Activated naive CD8-positive, alpha-beta T cell treated with anti-CD3 and anti-CD28 coated beads, Interleukin-2, amount 10 ng/mL, durations not matched to agents 7 days and 5 days (primary cell): ENCODE data around the gene ATP1A3. TPM values are rescaled to one million over a fixed set of nuclear protein-coding genes. Genes with fewer than 3 reads are reported as not detected.

Experiments used
- ATAC-seq: fragments of 150-1000 bp; cut with Tn5 transposase; one replicate; pipeline ENCODE4 v1.10.0; 2021; ENCODE audit warnings: low read depth, moderate library complexity
- POLR2A ChIA-PET: fragments of 350-600 bp; sonication (Branson Sonifier 250); formaldehyde crosslinking; loops from one replicate; lab custom pipeline; 2021; ENCODE audit warnings: antibody characterized with exemption; lab: Charles Lee
- DNase-seq: peaks from one replicate; pipeline ENCODE4 v3.0.0; 2021
- H3K27ac Mint-ChIP-seq: one replicate; pipeline ENCODE4 v1.8.0; 2022; ENCODE audit warnings: mild to moderate bottlenecking, mixed read lengths
- H3K27me3 Mint-ChIP-seq: one replicate; pipeline ENCODE4 v1.8.0; 2022; ENCODE audit warnings: mild to moderate bottlenecking, moderate library complexity, mixed read lengths
- H3K36me3 Mint-ChIP-seq: one replicate; pipeline ENCODE4 v1.8.0; 2021; ENCODE audit warnings: mild to moderate bottlenecking, mixed read lengths
- H3K4me1 Mint-ChIP-seq: one replicate; pipeline ENCODE4 v1.8.0; 2021; ENCODE audit warnings: mixed read lengths
- H3K4me3 Mint-ChIP-seq: one replicate; pipeline ENCODE4 v1.8.0; 2022; ENCODE audit warnings: mild to moderate bottlenecking, moderate library complexity, mixed read lengths
- H3K9me3 Mint-ChIP-seq: one replicate; pipeline ENCODE4 v1.8.0; 2021; ENCODE audit warnings: mixed read lengths
- total RNA-seq, 2 experiments: library from RNA; stranded (reverse); gene quantifications; one replicate each; pipeline ENCODE4 v1.2.3, GENCODE V29; 2021

Gene ATP1A3
- total RNA-seq, 2 experiments from 2014 or later = 4.5 to 7.1 TPM

DNA sequence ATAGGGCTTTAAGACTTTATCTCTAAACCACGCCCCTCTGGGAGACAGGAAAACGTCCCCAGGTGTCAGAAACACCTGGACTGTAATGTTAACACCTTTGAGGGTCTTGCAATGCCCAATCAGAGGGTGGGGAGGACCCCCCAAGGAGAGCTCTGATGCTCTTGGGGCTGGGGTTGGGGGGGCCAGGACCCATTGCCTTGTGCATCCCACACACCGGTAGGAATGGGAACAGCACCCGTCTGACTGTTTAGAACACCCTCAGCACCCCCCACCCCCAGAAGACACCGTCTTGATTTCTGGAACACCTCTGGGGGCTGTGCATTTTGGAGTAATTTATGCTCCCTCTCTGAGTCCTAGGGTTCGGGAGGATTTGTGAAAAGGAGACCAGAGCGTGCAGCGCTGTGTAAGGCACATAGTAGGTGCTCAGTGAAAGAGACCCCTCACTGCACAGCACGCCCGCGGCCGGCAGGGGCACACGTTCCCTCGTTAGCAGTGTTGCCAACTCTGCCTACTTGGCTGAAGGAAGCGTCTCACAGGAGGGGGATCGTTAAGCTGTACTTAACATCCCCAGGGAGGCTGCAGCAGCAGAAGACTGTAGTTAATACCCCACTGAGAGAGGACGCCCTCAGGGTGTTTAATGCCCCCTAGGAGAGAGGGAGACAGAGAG, 63.0 kb downstream of the ATP1A3 start:
- ATAC-seq (no peak), DNase-seq (no peak)
- H3K9me3 Mint-ChIP-seq = no peaks in the 10 kb centered on the region
- H3K36me3 Mint-ChIP-seq = peaks cover 5% of the 10 kb centered on the region
- H3K4me1 Mint-ChIP-seq = peaks cover 27% of the 10 kb centered on the region
- POLR2A ChIA-PET = interaction anchor here (1.0 to 1.9 kb wide), 2 partner anchors 14 to 59 kb away, joined by 3 to 4 read pairs; no protein-coding TSS in a partner anchor
- H3K4me3 Mint-ChIP-seq = no peak overlapping the region
- H3K27ac Mint-ChIP-seq = no peak overlapping the region
- H3K27me3 Mint-ChIP-seq = peaks cover 18% of the 10 kb centered on the region

DNA sequence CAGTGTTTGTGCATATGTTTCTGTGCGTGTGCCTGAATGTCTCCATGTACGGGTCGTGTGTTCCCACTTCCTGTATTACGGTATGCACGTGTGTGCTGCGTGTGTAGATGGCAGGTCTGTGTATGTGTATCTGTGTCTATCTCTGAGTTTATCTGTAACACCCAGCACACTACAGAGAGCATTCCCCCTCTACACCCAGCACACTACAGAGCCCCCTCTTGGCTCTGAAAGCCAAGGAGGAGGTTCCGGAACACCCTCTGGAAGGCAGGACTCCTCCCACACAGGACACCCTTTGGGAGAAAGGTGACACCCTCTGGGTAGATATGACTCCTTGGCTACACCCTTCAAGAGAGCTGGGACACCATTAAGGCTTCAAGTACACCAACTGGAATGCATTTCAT, 63.7 kb downstream of the ATP1A3 start:
- peaks cover 25% of the 10 kb centered on the region for H3K4me1 Mint-ChIP-seq
- H3K27me3 Mint-ChIP-seq = peaks cover 15% of the 10 kb centered on the region
- H3K27ac Mint-ChIP-seq = no peak overlapping the region
- no peak for DNase-seq
- H3K9me3 Mint-ChIP-seq = no peaks in the 10 kb centered on the region
- POLR2A ChIA-PET = interaction anchor here (1.0 to 1.9 kb wide), 3 partner anchors 15 to 67 kb away, joined by 3 to 4 read pairs (median 3); no protein-coding TSS in a partner anchor
- ATAC-seq = no peak
- H3K4me3 Mint-ChIP-seq = no peak overlapping the region
- peaks cover 5% of the 10 kb centered on the region for H3K36me3 Mint-ChIP-seq

DNA sequence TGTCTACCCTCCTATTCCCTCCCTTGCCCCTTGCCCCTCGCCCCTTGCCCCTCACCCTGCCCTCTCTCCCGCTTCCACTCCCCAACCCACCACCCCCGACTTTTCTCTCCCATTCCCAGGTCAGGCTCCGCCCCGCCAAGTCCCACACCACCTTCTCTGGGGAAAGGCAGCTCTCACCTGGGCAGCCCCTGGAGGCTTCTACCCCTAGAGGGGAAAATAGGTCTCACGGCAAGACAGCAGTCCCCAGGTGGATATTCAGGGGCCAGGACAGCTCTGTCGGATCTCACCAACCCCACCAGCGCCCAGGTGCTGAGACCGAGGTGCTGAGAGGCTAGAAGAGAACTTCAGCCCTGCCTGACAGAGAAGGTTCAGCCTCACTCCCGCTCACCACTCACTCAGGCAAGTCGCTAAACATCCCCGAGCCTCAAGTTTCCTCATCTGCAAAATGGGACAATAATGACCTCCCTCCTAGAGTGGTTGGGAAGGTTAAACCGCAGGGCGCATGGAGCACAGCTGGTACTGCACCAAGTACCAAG, 64.4 kb downstream of the ATP1A3 start:
- POLR2A ChIA-PET = interaction anchor here (1.4 to 2.0 kb wide), 3 partner anchors 41 to 66 kb away, joined by 3 to 6 read pairs (median 3); no protein-coding TSS in a partner anchor
- DNase-seq = no peak
- Mint-ChIP-seq H3K4me3 (peak overlapping the region; percentile 81), H3K27ac (peak overlapping the region; percentile 55), H3K27me3 (peaks cover 9% of the 10 kb centered on the region), H3K4me1 (peaks cover 18% of the 10 kb centered on the region), H3K36me3 (peaks cover 5% of the 10 kb centered on the region), H3K9me3 (no peaks in the 10 kb centered on the region)
- ATAC-seq = no peak

DNA sequence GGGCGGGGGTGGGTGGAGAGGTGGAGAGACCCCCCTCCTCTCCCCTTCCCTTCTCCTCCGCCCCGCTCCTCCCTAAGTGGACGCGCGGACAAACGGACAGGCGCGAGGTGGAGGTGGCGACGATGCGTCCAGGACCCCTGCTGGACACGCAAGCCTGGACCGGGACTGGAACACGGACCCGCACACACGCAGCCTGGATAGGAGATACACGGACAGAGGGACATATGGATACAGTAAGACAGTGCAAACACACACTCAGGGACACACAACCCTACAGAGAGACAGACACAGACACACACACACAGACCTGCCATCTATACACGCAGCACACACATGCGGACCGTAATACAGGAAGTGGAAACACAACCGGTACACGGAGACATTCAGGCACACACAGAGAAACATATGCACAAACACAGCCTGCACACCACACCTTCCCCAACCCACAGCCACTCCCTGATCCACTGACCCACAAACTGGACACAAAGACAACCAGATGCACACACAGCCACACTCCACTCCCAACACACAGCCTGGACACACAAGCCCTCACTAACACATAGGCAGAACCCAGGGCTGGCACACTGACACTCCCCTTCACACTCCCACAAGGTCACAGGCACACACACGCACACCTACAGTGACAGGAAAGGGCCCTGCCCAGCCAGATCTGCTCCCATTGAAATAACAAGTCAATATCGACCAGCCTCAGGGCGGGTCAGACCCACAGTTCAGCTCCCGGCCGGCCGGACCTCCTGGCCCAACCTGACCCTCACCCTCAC, 65.1 kb downstream of the ATP1A3 start:
- no peak for DNase-seq
- peak overlapping the region; percentile 81 for H3K4me3 Mint-ChIP-seq
- POLR2A ChIA-PET = interaction anchor here (0.6 to 2.0 kb wide), 10 partner anchors 26 to 580 kb away, joined by 3 to 6 read pairs (median 4); partner anchors contain the start of gene RABAC1
- peak; percentile 73 for ATAC-seq
- H3K4me1 Mint-ChIP-seq = peaks cover 14% of the 10 kb centered on the region
- H3K36me3 Mint-ChIP-seq = peaks cover 5% of the 10 kb centered on the region
- no peaks in the 10 kb centered on the region for H3K9me3 Mint-ChIP-seq
- peaks cover 9% of the 10 kb centered on the region for H3K27me3 Mint-ChIP-seq
- peak overlapping the region; percentile 69 for H3K27ac Mint-ChIP-seq

DNA sequence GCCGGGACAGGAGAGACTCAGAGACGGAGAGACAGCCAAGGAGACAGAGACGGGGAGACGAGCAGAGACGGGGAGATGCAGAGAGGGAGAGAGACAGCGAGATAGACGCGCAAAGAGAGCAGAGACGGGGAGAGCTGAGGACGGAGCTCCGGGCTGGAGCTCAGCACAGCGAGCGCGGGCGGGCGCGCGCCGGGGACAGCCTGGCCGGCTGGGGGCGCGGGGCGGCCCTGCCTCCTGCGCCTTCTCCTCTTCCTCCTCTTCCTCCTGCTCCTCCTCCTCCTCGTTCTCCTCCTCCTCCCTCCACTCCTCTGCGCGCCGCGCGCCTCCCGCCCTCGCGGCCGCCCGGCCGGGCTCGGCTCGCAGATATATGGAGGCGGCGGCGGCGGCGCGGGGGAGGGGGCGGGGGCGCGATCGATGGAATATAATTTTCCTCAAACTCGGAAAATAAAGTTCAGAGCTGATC, 65.8 kb downstream of the ATP1A3 start, which contains the start of gene ERFL:
ERFL (minus strand) TSS at position 229 of the 463 bp plus-strand sequence. CDS start 15,530 bp downstream, outside the sequence.
- H3K27me3 Mint-ChIP-seq = peaks cover 6% of the 10 kb centered on the region
- POLR2A ChIA-PET = interaction anchor here (0.6 to 2.0 kb wide), 10 partner anchors 16 to 579 kb away, joined by 3 to 6 read pairs (median 4); partner anchors contain the start of gene RABAC1
- peaks cover 5% of the 10 kb centered on the region for H3K36me3 Mint-ChIP-seq
- peak; percentile 34 for ATAC-seq
- H3K4me1 Mint-ChIP-seq = peaks cover 12% of the 10 kb centered on the region
- peak within 1 kb of the TSS; percentile 81 for H3K4me3 Mint-ChIP-seq
- peak within 1 kb of the TSS; percentile 69 for H3K27ac Mint-ChIP-seq
- H3K9me3 Mint-ChIP-seq = no peaks in the 10 kb centered on the region
- DNase-seq = no peak

DNA sequence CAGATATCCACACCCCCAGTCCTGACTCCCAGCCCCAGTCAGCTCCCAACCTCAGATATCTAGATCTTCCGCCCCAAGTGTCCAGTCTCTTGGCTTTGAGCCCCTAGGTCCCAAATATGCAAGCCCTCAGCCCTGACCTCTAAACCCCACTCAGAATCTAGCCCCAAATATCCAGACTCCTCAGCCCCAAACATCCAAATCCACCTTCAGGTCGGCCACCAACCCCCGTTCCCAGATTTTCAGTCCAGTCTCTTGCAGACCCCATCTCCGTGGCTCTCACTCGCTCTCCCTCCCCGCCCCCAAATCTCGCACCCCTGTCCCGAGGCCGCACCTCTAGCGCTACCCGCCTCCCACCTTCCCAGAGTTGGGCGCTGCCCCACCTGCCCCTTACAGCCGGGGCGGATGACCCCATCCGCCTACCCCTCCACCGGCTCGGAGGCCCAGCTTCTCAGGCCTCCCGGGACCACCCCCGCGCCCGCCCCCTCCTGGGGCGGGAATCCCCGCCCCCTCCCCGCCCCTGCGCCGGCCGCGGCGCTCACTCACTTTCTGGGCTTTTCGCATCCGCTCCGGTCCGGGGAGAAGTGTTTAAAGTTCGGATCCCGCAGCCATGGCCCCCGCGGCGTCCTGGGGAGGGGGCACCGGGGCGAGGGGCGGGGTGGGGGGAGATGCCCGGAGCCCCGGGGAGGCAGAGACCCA, 66.4 kb downstream of the ATP1A3 start:
- no peak for DNase-seq
- POLR2A ChIA-PET = interaction anchor here (0.9 to 2.0 kb wide), 7 partner anchors 15 to 59 kb away, joined by 3 to 6 read pairs (median 4); partner anchors contain the start of gene RABAC1
- no peak overlapping the region for H3K27ac Mint-ChIP-seq
- ATAC-seq = peak; percentile 23
- H3K27me3 Mint-ChIP-seq = peaks cover 7% of the 10 kb centered on the region
- H3K4me1 Mint-ChIP-seq = peaks cover 14% of the 10 kb centered on the region
- H3K36me3 Mint-ChIP-seq = peaks cover 5% of the 10 kb centered on the region
- no peaks in the 10 kb centered on the region for H3K9me3 Mint-ChIP-seq
- peak overlapping the region; percentile 81 for H3K4me3 Mint-ChIP-seq

DNA sequence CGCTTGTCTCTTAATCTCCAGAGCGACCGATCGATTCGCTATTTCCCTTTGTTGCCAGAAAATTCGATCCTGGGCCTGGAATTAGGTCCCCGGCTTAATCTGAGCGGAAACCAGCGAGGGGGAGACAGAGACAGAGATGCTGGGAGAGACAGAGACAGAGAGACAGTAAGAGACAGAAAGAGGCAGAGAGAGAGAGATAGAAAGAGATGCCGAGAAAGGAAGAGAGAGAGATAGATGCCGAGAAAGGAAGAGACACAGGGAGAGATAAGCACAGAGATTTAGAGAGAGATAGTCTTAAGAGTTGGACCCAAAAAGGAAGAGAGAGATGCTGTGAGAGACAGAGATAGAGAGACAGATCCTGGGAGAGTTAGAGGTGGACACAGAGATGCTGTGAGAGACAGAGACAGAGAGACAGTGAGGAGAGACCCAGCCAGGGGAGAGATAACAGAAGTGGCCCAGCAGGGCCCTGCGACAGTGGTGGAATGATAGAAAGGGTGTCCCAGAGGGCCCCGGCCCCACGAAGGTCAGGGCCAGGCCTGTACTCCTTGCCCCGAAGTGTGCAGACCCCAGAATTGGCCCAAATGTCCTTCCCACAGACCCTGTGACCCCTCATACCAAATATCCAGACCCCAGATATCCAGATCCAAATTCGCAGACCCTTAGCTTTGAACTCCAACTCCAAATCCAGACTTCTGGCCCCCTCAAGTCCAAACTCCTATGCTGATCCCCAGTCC, 67.1 kb downstream of the ATP1A3 start:
- Mint-ChIP-seq H3K4me1 (peaks cover 19% of the 10 kb centered on the region), H3K27me3 (peaks cover 12% of the 10 kb centered on the region), H3K4me3 (no peak overlapping the region), H3K27ac (no peak overlapping the region), H3K9me3 (no peaks in the 10 kb centered on the region), H3K36me3 (peaks cover 5% of the 10 kb centered on the region)
- POLR2A ChIA-PET = interaction anchor here (1.4 kb wide), 1 partner anchor 36 kb away, joined by 4 read pairs; no protein-coding TSS in a partner anchor
- DNase-seq (no peak), ATAC-seq (no peak)

DNA sequence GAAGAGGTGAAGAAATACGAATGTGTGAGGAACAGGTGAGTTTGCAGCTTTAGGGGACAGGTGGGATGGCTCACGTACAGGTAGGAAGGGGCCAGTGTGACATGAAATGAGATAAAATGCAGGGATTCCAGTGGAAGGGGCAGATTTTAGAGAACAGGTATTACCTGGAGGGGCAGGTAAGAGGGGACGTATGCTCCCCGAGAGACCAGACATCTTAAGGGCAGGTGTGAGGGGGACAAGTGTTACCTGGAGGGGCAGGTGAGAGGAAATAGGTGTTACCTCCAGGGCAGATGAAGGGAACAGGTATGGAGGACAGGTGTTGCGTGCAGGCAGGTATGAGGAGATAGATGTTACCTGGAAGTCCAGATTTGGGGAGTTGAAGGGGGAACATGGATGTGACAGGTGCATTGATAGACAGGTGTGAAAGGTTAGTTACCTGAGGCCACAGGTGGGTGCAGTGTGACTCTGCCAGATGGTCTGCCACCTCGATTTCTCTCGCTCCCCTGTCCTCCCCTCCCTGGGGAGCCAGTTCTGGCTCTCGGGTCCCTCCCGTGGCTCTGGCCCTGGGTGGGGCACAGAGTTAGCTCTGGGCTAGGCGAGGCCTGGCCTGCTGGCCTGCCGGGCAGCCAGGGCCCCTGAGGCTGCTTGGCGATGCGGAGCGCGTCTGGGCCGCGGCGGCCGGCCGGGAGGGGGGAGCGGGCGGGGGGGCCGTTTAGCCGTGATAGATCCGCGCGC, 67.8 kb downstream of the ATP1A3 start:
- Mint-ChIP-seq H3K9me3 (no peaks in the 10 kb centered on the region), H3K36me3 (peaks cover 5% of the 10 kb centered on the region), H3K27ac (no peak overlapping the region), H3K27me3 (peaks cover 16% of the 10 kb centered on the region), H3K4me1 (peaks cover 21% of the 10 kb centered on the region), H3K4me3 (no peak overlapping the region)
- no peak for ATAC-seq
- no peak for DNase-seq
- POLR2A ChIA-PET = no interaction called here

DNA sequence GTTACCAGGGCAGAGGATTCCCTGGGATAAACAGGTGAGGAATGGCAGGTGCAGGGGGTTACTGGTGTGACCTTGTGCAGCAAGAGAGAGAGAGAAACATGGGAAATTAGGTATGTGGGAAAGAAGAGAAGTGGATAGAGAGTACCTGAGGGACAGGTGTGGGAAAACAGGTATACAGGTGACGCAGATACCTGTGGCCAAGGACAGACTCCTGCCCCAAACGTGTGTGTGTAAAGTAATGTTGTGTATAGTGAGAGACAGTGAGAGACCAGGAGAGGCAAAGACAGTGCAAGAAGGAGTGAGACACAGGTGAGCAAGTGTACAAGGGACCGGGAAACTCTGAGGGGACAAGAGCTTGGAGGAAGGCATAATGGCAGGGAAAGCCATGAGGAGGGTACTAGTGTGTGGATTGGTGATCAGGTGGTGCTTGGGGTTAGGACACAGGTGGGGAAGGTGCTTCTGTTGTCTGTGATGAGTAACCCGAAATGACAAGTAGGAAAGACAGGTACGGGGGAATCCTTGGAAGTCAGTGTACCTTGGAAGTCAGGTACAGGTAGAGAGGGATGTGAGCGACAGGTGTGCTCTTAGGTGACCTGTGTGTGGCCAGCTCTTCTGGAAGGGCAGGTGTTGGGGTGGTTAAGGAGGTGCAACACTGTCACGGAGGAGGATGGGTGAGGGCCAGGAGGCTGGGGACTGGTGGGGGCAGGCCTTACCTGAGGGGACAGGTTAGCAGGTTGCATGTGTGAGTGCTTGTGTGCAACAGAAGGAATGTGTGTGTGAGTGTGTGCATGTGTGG, 68.6 kb downstream of the ATP1A3 start:
- DNase-seq (no peak), ATAC-seq (no peak)
- Mint-ChIP-seq H3K27ac (no peak overlapping the region), H3K36me3 (peaks cover 5% of the 10 kb centered on the region), H3K4me1 (peaks cover 22% of the 10 kb centered on the region), H3K27me3 (peaks cover 18% of the 10 kb centered on the region), H3K9me3 (no peaks in the 10 kb centered on the region), H3K4me3 (no peak overlapping the region)
- POLR2A ChIA-PET = no interaction called here

GRCh38 chr19:41924151-41925145, 69.6 kb downstream of the ATP1A3 start:
- Mint-ChIP-seq H3K9me3 (no peaks in the 10 kb centered on the region), H3K36me3 (peaks cover 5% of the 10 kb centered on the region), H3K4me3 (no peak overlapping the region), H3K27me3 (peaks cover 18% of the 10 kb centered on the region), H3K4me1 (peaks cover 19% of the 10 kb centered on the region), H3K27ac (no peak overlapping the region)
- DNase-seq (no peak), ATAC-seq (no peak)
- POLR2A ChIA-PET = interaction anchor here (1.1 kb wide), 1 partner anchor 36 kb away, joined by 3 read pairs; no protein-coding TSS in a partner anchor
